Activated T-cell treated with anti-CD3 and anti-CD28 coated beads for 48 hours (primary cell): ENCODE results near the gene CNTNAP2.
"Not testable (repeated sequence)": the region's sequence is repeated elsewhere in the genome, so short reads cannot be mapped to it uniquely, and the experiment has no call there.

Source experiments
- DNase-seq: peaks from one replicate; pipeline ENCODE4 v3.0.0-alpha.2; 2020; ENCODE audit warnings: low read depth

The CNTNAP2 gene

DNA sequence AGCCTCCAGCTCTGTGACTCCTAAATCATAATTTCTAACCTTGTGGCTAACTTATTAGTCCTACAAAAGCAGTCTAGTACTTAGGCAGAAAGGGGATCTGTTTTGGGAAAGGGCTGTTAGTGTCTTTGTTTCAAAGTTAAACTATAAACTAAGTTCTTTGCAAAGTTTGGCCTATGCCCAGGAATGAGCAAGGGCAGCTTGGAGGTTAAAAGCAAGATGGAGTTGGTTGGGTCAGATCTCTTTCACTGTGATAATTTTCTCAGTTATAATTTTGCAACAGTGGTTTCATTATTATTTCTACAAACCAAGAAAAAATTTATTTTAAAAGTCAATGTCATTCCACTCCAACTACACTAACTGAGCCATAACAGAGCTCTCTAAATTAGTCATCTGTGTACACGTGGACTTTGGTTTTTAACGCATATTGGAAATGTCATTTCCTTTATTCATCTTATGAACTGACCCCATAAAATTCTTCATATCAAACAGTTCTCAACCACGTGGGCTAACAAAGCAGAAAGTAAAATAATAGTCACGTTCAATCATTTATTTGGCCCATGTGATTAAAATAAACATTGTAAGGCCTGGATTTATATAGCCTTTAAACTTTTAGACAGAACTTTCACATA lies 2330.7 kb downstream of the CNTNAP2 start:
- no peak for DNase-seq

DNA sequence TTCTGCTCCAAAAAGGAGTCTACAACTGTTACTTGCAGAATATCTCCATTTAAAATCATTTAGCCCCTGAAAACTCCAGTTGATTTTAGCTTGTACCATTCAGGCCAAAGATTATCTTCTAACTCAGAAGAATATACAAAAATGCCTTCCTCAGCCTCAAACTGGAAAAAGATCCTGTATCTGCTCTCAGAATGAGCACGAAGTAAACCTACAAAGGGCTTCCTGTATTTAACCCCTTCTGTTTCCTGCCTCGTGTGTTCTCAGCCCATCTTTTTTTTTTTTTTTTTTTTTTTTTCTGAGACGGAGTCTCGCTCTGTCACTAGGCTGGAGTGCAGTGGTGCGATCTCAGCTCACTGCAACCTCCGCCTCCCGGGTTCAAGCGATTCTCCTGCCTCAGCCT lies 2334.9 kb downstream of the CNTNAP2 start:
- not testable (repeated sequence) for DNase-seq

DNA sequence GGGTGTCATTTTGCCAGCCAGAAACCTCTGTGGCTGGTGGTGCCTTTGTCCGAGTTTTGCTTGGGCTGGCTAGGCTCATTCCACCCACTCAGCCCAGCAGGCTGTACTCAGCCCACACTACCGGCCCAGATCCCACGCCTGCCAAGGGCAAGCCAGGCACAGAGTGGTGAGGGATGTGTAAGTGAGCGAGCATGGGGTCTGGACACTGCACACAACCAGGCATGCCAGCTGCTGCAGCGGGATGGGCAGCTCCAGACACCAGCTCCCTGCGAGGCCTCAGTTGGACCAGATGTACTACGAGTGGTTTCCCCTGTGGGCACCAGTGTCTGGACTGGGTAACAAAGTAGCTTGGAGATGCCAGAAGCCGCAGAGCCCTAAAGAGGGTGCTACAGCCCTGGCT lies 2339.8 kb downstream of the CNTNAP2 start:
- no peak for DNase-seq

DNA sequence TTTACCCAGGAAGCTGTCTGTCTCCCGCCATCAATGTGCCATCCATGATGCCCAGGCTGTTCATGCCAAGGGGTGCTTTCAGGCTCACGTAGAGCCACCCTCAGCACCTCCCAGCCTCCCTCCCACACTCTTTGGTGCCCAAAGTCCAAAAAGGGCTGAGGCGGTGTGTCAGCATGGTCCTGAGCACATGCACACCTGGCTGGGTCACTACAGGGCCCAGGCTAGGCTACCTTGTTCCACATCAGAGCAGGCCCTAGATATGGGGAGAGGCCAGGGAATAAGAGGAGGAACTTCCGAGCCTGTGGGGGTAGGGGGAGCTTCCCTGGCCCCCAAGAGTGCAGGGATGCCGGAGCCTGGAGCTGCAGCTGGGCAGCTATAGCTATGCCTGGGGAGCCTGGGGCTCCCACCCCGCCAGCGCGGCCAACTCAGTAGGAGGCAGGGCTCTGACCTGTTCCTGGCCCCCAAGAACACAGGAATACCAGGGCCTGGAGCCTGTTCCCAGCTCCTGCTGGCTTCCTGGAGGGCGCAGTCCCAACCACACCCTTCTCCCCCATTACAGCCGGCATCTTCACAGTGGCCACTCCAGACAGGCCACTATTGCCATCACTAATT lies 2340.8 kb downstream of the CNTNAP2 start:
- no peak for DNase-seq

DNA sequence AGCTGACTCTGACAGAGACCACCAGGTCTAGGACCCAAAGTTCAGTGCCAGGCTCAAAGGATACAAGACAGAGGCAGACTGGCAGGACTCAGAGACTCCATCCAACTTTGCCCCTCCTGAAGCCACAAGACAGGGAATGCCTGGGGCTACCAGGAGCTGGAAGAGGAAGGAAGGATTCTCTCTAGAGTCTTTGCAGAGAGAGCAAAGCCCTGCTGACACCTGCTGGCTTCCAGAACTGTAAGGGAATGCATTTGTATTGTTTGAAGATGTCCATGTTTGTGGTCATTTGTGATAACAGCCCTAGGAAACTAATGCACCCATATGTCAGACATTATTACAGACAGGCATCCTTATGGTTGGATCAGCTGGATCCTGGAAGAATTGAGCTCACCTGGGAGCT lies 2341.7 kb downstream of the CNTNAP2 start:
- no peak for DNase-seq

DNA sequence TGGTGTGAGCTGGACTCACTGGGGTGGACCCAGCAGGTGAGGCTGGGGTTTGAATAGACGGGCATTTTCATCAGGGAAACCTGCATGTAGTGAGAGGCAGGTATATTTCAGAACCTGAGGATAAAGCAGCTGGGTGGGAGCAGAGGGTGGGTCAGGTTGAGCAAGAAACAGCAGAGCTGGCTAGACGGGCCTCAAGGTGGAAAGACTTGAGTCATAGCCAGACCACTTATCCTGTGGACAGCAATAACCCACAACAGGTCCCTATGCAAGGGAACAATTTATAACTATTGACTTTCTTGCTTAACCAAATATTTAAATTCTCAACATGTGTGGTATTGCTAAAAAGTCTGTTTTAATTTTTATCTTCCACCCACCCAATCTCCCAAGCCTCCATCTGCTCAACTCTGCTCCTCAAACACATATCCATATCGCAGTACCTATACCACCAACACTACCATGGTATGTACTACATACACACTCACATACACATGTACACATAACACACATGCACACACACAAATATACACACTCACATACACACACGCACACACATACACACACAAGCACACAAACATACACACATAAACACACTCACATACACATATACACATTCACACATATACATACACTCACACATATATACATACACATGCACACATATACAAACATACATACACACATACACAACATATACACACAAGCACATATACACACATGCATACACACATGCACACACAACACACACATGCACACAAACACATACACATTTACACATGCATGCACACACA lies 2345.0 kb downstream of the CNTNAP2 start:
- no peak for DNase-seq

DNA sequence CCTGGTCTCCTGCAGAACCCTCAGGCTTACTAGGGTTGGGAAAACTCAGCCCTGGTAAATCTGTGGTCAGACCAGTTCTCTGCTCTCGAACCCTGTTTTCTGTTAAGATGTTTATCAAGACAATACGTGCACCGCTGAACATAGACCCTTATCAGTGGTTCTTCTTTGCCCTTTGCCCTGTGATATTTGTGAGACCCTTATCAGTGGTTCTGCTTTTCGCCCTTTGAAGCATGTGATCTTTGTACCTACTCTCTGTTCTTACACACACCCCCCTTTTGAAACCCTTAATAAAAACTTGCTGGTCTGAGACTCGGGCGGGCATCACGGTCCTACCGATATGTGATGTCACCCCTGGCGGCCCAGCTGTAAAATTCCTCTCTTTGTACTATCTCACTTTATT lies 2346.2 kb downstream of the CNTNAP2 start:
- DNase-seq = not testable (repeated sequence)

DNA sequence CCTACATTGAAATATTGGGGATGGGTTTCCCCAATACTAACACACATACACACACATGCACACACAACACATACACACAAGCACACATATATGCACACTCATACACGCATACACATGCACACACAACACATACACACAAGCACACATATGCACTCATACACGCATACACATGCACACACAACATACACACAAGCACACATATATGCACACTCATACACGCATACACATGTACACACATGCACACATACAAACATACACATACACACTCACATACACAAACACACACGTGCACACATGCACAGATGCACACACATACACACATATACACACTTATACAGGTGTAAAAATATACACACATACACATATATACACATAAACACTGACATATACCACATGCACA lies 2346.6 kb downstream of the CNTNAP2 start:
- no peak for DNase-seq

DNA sequence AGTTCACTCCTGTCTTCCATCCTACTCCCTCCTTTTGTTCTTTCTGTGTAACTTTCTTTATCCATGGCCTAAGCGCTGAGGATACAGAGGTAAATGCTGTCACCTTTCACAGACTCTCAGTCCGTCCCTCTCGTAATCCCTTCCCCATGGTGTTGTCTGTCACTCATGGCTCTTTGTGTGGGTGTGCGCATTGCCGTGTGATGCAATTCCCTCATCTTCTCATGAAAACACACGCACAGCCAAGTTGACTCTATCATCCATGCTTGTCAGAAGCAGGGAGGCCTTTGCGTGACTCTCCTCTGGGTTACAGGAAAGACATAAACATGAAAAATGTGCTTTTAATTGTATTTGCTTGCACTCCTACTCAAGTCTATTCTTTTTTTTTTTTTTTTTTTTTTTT lies 2348.3 kb downstream of the CNTNAP2 start:
- no peak for DNase-seq

DNA sequence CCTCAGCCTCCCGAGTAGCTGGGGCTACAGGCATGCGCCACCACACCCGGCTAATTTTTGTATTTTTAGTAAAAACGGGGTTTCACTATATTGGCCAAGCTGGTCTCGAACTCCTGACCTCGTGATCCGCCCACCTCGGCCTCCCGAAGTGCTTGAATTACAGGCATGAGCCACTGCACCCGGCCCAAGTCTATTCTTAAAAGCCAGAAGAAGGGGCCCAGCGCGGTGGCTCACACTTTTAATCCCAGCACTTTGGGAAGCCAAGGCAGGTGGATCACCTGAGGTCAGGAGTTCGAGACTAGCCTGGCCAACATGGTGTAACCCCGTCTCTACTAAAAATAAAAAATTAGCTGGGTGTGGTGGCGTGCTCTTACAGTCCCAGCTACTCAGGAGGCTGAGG lies 2348.8 kb downstream of the CNTNAP2 start:
- DNase-seq = not testable (repeated sequence)

DNA sequence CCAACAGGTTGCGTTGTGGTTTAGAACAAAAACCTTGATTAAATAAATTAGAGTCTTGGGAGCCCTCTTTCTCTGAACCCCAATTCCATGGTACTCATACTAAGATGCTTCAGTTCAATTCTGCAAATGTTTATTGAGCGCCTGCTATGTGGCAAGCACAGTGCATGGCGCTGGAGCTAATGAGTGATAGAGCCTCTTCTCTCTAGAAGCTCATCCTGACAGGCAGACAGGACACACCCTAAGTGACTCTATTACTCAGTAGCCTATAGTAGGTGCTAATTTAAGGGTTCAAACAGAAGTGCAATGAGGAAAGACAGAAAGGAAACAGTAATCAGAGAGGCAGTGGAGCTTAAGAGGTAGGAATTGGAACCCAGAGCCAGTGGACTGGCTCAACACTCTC lies 2349.5 kb downstream of the CNTNAP2 start:
- DNase-seq = no peak

DNA sequence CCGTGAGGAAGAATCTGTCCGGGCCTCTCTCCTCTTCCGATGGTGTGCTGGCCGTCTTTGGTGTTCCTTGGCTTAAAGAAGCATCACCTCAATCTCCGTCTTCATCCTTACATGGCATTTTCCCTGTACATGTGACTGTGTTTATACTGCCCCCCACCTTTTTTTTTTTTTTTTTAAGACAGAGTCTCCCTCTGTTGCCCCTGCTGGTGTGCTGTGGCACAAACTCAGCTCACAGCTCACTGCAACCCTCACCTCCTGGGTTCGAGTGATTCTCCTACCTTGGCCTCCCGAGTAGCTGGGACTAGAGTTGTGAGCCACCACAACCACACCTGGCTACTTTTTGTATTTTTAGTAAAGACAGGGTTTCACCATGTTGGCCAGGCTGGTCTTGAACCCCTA lies 2352.1 kb downstream of the CNTNAP2 start:
- DNase-seq = no peak
